Adrenal gland (tissue), 5 donors: ENCODE measurements around the gene DDX31.

Experiments
- CTCF ChIP-seq, 6 experiments: fragments of 450-650 bp in 4 of 6; fragments of 200-600 bp in 2 of 6; sonication (generic) in 1 of 6; IDR thresholded peaks; 1 replicate in 5 of 6; 2 replicates in 1 of 6; pipeline versions ENCODE4 v1.5.1 to v1.8.0; 2016 to 2021; ENCODE audit warnings: antibody characterized with exemption in 6 of 6, mild to moderate bottlenecking in 2 of 6, moderate library complexity in 1 of 6
- POLR2A ChIP-seq, 2 donors: fragments of 450-650 bp; IDR thresholded peaks; one replicate each; pipeline ENCODE4 v1.6.1; 2017; ENCODE audit warnings: antibody characterized with exemption in 2 of 2, mild to moderate bottlenecking in 2 of 2, moderate library complexity in 1 of 2
- donor health status: DM: no; HTN: no; CAD: no.

GRCh38 chr9:132622159-132622558 is 47.6 kb downstream of the DDX31 start:
- no peak for TF ChIP-seq CTCF (IDR thresholded peaks at IDR 0.05)
- no peak for TF ChIP-seq POLR2A (IDR thresholded peaks at IDR 0.05)
